HEK293T (cell line): Measurements from ENCODE around the gene RAD51.

Source experiments
- ARNT ChIP-seq: fragments of 450-650 bp; IDR thresholded peaks from 2 replicates; pipeline ENCODE4 v1.6.1; 2017; ENCODE audit warnings: mild to moderate bottlenecking
- BHLHE40 ChIP-seq: fragments of 450-650 bp; IDR thresholded peaks from 2 replicates; pipeline ENCODE4 v1.6.1; 2016; ENCODE audit warnings: mild to moderate bottlenecking, moderate library complexity, borderline replicate concordance
- SUZ12 ChIP-seq: fragments of 450-650 bp; IDR thresholded peaks from 2 replicates; pipeline ENCODE4 v1.6.1; 2016; ENCODE audit warnings: mild to moderate bottlenecking
- TARDBP ChIP-seq: fragments of 450-650 bp; IDR thresholded peaks from 2 replicates; pipeline ENCODE4 v1.6.1; 2016

DNA sequence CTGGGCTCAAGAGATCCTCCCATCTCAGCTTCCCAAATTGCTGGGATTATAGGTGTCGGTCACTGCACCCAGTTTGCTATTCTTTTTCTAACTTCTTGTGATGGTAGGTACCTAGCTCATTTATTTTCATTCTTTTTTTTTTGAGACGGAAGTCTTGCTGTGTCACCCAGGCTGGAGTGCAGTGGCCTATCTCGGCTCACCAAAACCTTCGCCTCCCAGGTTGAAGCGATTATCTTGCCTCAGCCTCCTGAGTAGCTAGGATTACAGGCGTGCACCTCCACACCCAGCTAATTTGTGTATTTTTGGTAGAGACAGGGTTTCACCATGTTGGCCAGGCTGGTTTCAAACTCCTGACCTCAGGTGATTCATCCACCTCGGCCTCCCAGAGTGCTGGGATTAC lies 30.1 kb upstream of the RAD51 start:
- no peak for TF ChIP-seq SUZ12
- TF ChIP-seq TARDBP, result no peak
- no peak for TF ChIP-seq ARNT
- TF ChIP-seq BHLHE40, result no peak
